GM23338 (cell line): ENCODE measurements around the gene TYSND1.

Experiments used
- EZH2 ChIP-seq: fragments of 200-600 bp; sonication (generic); IDR thresholded peaks from one replicate; pipeline ENCODE4 v1.8.0; 2017; ENCODE audit warnings: antibody characterized with exemption, mild to moderate bottlenecking, low read depth; ENCODE audit not compliant: unreplicated experiment
- EZH2phosphoT487 ChIP-seq: fragments of 200-600 bp; sonication (generic); IDR thresholded peaks from one replicate; pipeline ENCODE4 v1.8.1; 2018; ENCODE audit warnings: antibody characterized with exemption; ENCODE audit not compliant: unreplicated experiment
- JUNB ChIP-seq: IDR thresholded peaks from one replicate; pipeline ENCODE4 v1.6.1; 2016; ENCODE audit warnings: antibody characterized with exemption; ENCODE audit not compliant: unreplicated experiment
- POLR2AphosphoS5 ChIP-seq: IDR thresholded peaks from 2 replicates; pipeline ENCODE4 v1.6.1; 2016; ENCODE audit warnings: antibody characterized with exemption, low read depth
- REST ChIP-seq: IDR thresholded peaks from one replicate; pipeline ENCODE4 v1.6.1; 2018; ENCODE audit warnings: antibody characterized with exemption; ENCODE audit not compliant: unreplicated experiment
- ZNF462 ChIP-seq: fragments of 250-450 bp; sonication (Bioruptor Pico); IDR thresholded peaks from 2 replicates; pipeline ENCODE4 v1.5.0; 2020; ENCODE audit warnings: mild to moderate bottlenecking, moderate library complexity
- TF ChIP-seq, protein P1 (sequence below), 2 experiments: fragments of 200-600 bp in 1 of 2; sonication (generic) in 1 of 2; conservative IDR thresholded peaks; 2 replicates each; pipeline versions ENCODE4 v1.5.1 to v1.6.1; 2016 to 2017; ENCODE audit warnings: antibody characterized with exemption in 2 of 2, low read depth in 2 of 2, mild to moderate bottlenecking in 2 of 2, moderate library complexity in 1 of 2

GRCh38 chr10:70117646-70118045, 28.9 kb downstream of the TYSND1 start:
- TF ChIP-seq, protein P1, sequence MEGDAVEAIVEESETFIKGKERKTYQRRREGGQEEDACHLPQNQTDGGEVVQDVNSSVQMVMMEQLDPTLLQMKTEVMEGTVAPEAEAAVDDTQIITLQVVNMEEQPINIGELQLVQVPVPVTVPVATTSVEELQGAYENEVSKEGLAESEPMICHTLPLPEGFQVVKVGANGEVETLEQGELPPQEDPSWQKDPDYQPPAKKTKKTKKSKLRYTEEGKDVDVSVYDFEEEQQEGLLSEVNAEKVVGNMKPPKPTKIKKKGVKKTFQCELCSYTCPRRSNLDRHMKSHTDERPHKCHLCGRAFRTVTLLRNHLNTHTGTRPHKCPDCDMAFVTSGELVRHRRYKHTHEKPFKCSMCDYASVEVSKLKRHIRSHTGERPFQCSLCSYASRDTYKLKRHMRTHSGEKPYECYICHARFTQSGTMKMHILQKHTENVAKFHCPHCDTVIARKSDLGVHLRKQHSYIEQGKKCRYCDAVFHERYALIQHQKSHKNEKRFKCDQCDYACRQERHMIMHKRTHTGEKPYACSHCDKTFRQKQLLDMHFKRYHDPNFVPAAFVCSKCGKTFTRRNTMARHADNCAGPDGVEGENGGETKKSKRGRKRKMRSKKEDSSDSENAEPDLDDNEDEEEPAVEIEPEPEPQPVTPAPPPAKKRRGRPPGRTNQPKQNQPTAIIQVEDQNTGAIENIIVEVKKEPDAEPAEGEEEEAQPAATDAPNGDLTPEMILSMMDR (conservative IDR thresholded peaks at IDR 0.05; ENCODE audit: low read depth in 2 of 2), result no peak
- TF ChIP-seq POLR2AphosphoS5, result no peak
- no peak for TF ChIP-seq JUNB
- no peak for TF ChIP-seq EZH2
- TF ChIP-seq REST, result no peak
- no peak for TF ChIP-seq EZH2phosphoT487
- no peak for TF ChIP-seq ZNF462 (CRISPR knock-in tag)
